ENCODE measurements around the gene TPBG.

TPBG gene

GRCh38 chr6:82372656-82373055, 9.0 kb downstream of the TPBG start:
- TF ChIP-seq CTCF (IDR thresholded peaks at IDR 0.05; ENCODE audit: control insufficient read depth, insufficient read depth, low read depth, low read length, missing control alignments) = no peak
- H3K4me3 ChIP-seq (ENCODE audit: control insufficient read depth, low read depth, low read length) = no peak overlapping the region
- DNase-seq (ENCODE audit: low read depth) = no peak

DNA sequence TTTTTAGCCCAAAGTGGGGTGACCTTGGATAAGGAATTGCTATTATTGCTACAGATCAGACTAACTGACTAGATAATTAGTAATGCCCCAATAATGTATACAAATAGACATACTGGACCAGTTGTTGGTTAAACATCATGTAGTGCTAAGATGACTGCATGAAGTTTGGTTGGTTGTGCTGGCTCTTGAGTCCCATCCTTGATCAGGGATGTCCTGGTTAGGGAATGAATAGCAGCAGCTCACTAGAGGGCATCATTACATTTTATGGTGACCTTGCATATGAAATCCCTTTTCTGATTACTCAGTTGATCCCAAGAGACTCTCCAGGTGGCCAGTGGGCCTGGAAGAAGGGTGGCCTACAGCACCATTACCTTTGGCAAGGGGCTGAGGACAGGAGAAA, 10.9 kb downstream of the TPBG start:
- H3K4me3 ChIP-seq (ENCODE audit: control insufficient read depth, low read depth, low read length) = no peak overlapping the region
- no peak for TF ChIP-seq CTCF (IDR thresholded peaks at IDR 0.05; ENCODE audit: control insufficient read depth, insufficient read depth, low read depth, low read length, missing control alignments)
- DNase-seq (ENCODE audit: low read depth) = no peak

DNA sequence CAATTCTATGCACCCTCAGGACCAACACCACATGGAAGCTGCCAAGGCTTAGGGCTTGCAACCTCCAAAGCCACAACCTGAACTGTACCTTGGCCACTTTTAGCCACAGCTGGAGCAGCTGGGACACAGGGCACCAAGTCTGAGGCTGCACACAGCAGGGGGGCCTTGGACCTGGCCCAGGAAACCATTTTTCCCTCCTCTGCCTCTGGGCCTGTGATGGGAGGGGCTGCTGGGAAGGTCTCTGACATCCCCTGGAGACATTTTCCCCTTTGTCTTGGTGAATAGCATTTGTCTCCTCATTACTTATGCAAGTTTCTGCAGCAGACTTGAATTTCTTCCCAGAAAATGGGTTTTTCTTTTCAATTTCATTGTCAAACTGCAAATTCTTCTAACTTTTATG, 13.0 kb downstream of the TPBG start:
- TF ChIP-seq CTCF (IDR thresholded peaks at IDR 0.05; ENCODE audit: control insufficient read depth, insufficient read depth, low read depth, low read length, missing control alignments) = no peak
- DNase-seq (ENCODE audit: low read depth) = no peak
- no peak overlapping the region for H3K4me3 ChIP-seq (ENCODE audit: control insufficient read depth, low read depth, low read length)

- no peak for TF ChIP-seq CTCF (IDR thresholded peaks at IDR 0.05; ENCODE audit: control insufficient read depth, insufficient read depth, low read depth, low read length, missing control alignments)
- H3K4me3 ChIP-seq (ENCODE audit: control insufficient read depth, low read depth, low read length) = no peak overlapping the region
- no peak for DNase-seq (ENCODE audit: low read depth)
Observed at GRCh38 chr6:82380566-82381185, 17.1 kb downstream of the TPBG start.

- no peak for DNase-seq (ENCODE audit: low read depth)
- no peak for TF ChIP-seq CTCF (IDR thresholded peaks at IDR 0.05; ENCODE audit: control insufficient read depth, insufficient read depth, low read depth, low read length, missing control alignments)
- H3K4me3 ChIP-seq (ENCODE audit: control insufficient read depth, low read depth, low read length) = no peak overlapping the region
Observed at GRCh38 chr6:82381278-82381677, 17.7 kb downstream of the TPBG start.

GRCh38 chr6:82385102-82385501, 21.5 kb downstream of the TPBG start:
- no peak overlapping the region for H3K4me3 ChIP-seq (ENCODE audit: control insufficient read depth, low read depth, low read length)
- no peak for TF ChIP-seq CTCF (IDR thresholded peaks at IDR 0.05; ENCODE audit: control insufficient read depth, insufficient read depth, low read depth, low read length, missing control alignments)
- DNase-seq (ENCODE audit: low read depth) = no peak

DNA sequence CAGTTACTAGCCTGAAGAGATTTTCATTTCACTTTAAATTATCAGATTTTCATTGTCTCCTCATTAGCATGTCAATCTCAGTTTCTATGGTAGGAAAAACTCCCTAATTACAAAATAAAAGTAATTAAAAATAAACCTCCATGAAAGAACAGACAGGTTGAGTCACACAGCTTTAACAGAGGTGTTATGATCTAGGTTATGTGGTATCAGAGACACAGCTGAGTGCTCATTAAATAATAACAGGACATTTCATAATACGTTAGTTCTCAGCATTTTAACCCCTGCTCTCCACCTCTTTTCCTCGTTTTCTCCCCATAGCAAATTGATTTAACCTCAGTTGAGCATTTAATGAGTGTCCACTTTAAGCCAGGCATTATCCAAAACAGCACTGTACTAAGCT, 21.9 kb downstream of the TPBG start:
- no peak for DNase-seq (ENCODE audit: low read depth)
- no peak overlapping the region for H3K4me3 ChIP-seq (ENCODE audit: control insufficient read depth, low read depth, low read length)
- TF ChIP-seq CTCF (IDR thresholded peaks at IDR 0.05; ENCODE audit: control insufficient read depth, insufficient read depth, low read depth, low read length, missing control alignments) = no peak
